ENCODE data around the gene CPSF3.
"Not testable (repeated sequence)": the region's sequence is repeated elsewhere in the genome, so short reads cannot be mapped to it uniquely, and the experiment has no call there.

CPSF3 gene

GRCh38 chr2:9394816-9395215 lies 28.6 kb upstream of the CPSF3 start:
- DNase-seq (ENCODE audit: low read depth in 3 of 3) = no peak

- DNase-seq (ENCODE audit: low read depth in 3 of 3) = no peak
These were observed 26.3 kb upstream of the CPSF3 start for GRCh38 chr2:9397201-9397600.

- not testable (repeated sequence) for DNase-seq (ENCODE audit: low read depth in 3 of 3)
These were observed 25.2 kb upstream of the CPSF3 start for GRCh38 chr2:9398251-9398650.

GRCh38 chr2:9398881-9399780 lies 24.3 kb upstream of the CPSF3 start:
- DNase-seq (ENCODE audit: low read depth in 3 of 3) = no peak

GRCh38 chr2:9400268-9401058 lies 23.0 kb upstream of the CPSF3 start:
- no peak for DNase-seq (ENCODE audit: low read depth in 3 of 3)

- DNase-seq (ENCODE audit: low read depth in 3 of 3) = no peak
These were observed 22.4 kb upstream of the CPSF3 start for GRCh38 chr2:9401059-9401547.

- no peak for DNase-seq (ENCODE audit: low read depth in 3 of 3)
These were observed 21.6 kb upstream of the CPSF3 start for GRCh38 chr2:9401646-9402371.

- no peak for DNase-seq (ENCODE audit: low read depth in 3 of 3)
These were observed 19.5 kb upstream of the CPSF3 start for GRCh38 chr2:9403924-9404323.

GRCh38 chr2:9404451-9404850 lies 19.0 kb upstream of the CPSF3 start:
- no peak for DNase-seq (ENCODE audit: low read depth in 3 of 3)

- DNase-seq (ENCODE audit: low read depth in 3 of 3) = no peak
These were observed 17.8 kb upstream of the CPSF3 start for GRCh38 chr2:9405636-9406035.

GRCh38 chr2:9406529-9407362 lies 16.7 kb upstream of the CPSF3 start:
- DNase-seq (ENCODE audit: low read depth in 3 of 3) = no peak

- no peak for DNase-seq (ENCODE audit: low read depth in 3 of 3)
These were observed 16.1 kb upstream of the CPSF3 start for GRCh38 chr2:9407363-9407811.

GRCh38 chr2:9408641-9409151 lies 14.8 kb upstream of the CPSF3 start:
- no peak for DNase-seq (ENCODE audit: low read depth in 3 of 3)

GRCh38 chr2:9410108-9410507 lies 13.3 kb upstream of the CPSF3 start:
- DNase-seq (ENCODE audit: low read depth in 3 of 3) = no peak

- DNase-seq (ENCODE audit: low read depth in 3 of 3) = no peak
These were observed 10.7 kb upstream of the CPSF3 start for GRCh38 chr2:9412781-9413180.

- DNase-seq (ENCODE audit: low read depth in 3 of 3) = no peak
These were observed 7.8 kb upstream of the CPSF3 start for GRCh38 chr2:9415516-9416169.

GRCh38 chr2:9416267-9416961 lies 7.0 kb upstream of the CPSF3 start:
- no peak for DNase-seq (ENCODE audit: low read depth in 3 of 3)

- DNase-seq (ENCODE audit: low read depth in 3 of 3) = no peak
These were observed 6.5 kb upstream of the CPSF3 start for GRCh38 chr2:9416962-9417316.

GRCh38 chr2:9417725-9418124 lies 5.7 kb upstream of the CPSF3 start:
- DNase-seq (ENCODE audit: low read depth in 3 of 3) = no peak

- no peak for DNase-seq (ENCODE audit: low read depth in 3 of 3)
These were observed 4.7 kb upstream of the CPSF3 start for GRCh38 chr2:9418746-9419145.
